Mesendoderm (in vitro differentiated cells): ENCODE results near the gene STX18.
"Not testable (repeated sequence)": the region's sequence is repeated elsewhere in the genome, so short reads cannot be mapped to it uniquely, and the experiment has no call there.

Experiments used
- DNase-seq: peaks from one replicate; pipeline ENCODE4 v3.0.0; 2013
- H2AK5ac ChIP-seq: 2 replicates; pipeline ENCODE4 v1.6.1; 2013; ENCODE audit warnings: low read length, inconsistent platforms
- H2BK120ac ChIP-seq: 2 replicates; pipeline ENCODE4 v1.6.1; 2013; ENCODE audit warnings: low read depth, mild to moderate bottlenecking, low read length, moderate library complexity, mixed read lengths
- H2BK15ac ChIP-seq: replicated peaks from 2 replicates; pipeline ENCODE4 v1.6.1; 2013; ENCODE audit warnings: low read depth, mild to moderate bottlenecking, moderate library complexity
- H2BK5ac ChIP-seq: 2 replicates; pipeline ENCODE4 v1.6.1; 2013; ENCODE audit warnings: low read length, inconsistent platforms
- H3K18ac ChIP-seq: 2 replicates; pipeline ENCODE4 v1.6.1; 2013; ENCODE audit warnings: mild to moderate bottlenecking, low read length, mixed read lengths
- H3K23ac ChIP-seq: one replicate; pipeline ENCODE4 v1.6.1; 2013; ENCODE audit warnings: low read length
- H3K27ac ChIP-seq: 2 replicates; pipeline ENCODE4 v1.5.1; 2013; ENCODE audit warnings: low read depth, mild to moderate bottlenecking, inconsistent platforms, low read length, moderate library complexity
- H3K27me3 ChIP-seq: 2 replicates; pipeline ENCODE4 v1.6.1; 2013; ENCODE audit warnings: low read length, control low read depth, mild to moderate bottlenecking, inconsistent platforms; ENCODE audit not compliant: insufficient read depth, poor library complexity
- H3K36me3 ChIP-seq: 2 replicates; pipeline ENCODE4 v1.6.1; 2013; ENCODE audit warnings: low read length, inconsistent platforms; ENCODE audit not compliant: control insufficient read depth, insufficient read depth
- H3K4ac ChIP-seq: one replicate; pipeline ENCODE4 v1.6.1; 2013; ENCODE audit warnings: low read depth, mild to moderate bottlenecking, low read length, moderate library complexity
- H3K4me1 ChIP-seq: 2 replicates; pipeline ENCODE4 v1.6.1; 2013; ENCODE audit warnings: low read depth, low read length, inconsistent platforms; ENCODE audit not compliant: control insufficient read depth
- H3K4me2 ChIP-seq: 2 replicates; pipeline ENCODE4 v1.6.1; 2013; ENCODE audit warnings: low read length
- H3K4me3 ChIP-seq: 2 replicates; pipeline ENCODE4 v1.5.1; 2013; ENCODE audit warnings: mild to moderate bottlenecking, low read length
- H3K56ac ChIP-seq: one replicate; pipeline ENCODE4 v1.6.1; 2013; ENCODE audit warnings: low read length
- H3K79me1 ChIP-seq: 2 replicates; pipeline ENCODE4 v1.6.1; 2013; ENCODE audit warnings: low read length, inconsistent platforms
- H3K79me2 ChIP-seq: 2 replicates; pipeline ENCODE4 v1.6.1; 2013; ENCODE audit warnings: mild to moderate bottlenecking, low read length; ENCODE audit not compliant: control insufficient read depth, insufficient read depth
- H3K9ac ChIP-seq: 2 replicates; pipeline ENCODE4 v1.6.1; 2013; ENCODE audit warnings: low read length, inconsistent platforms
- H4K5ac ChIP-seq: one replicate; pipeline ENCODE4 v1.6.1; 2013; ENCODE audit warnings: low read length
- H4K8ac ChIP-seq: one replicate; pipeline ENCODE4 v1.6.1; 2013; ENCODE audit warnings: low read depth, mild to moderate bottlenecking, control low read depth, low read length, moderate library complexity
- WGBS: extraction: QIAGEN DNeasy Blood & Tissue Kit; methylation state at CpG from one replicate; pipeline ENCODE4 v1.1.7; 2013; ENCODE audit warnings: low lambda C conversion rate, missing lambda C conversion rate; ENCODE audit not compliant: insufficient coverage; ENCODE audit errors: extremely low coverage; 5-methylcytosine and 5-hydroxymethylcytosine counted together

STX18 gene

GRCh38 chr4:4507923-4508322, 33.9 kb downstream of the STX18 start:
- no peaks in the 10 kb centered on the region for H3K27me3 ChIP-seq
- H3K23ac ChIP-seq, result no peak overlapping the region
- H3K4me3 ChIP-seq, result no peak overlapping the region
- H2BK120ac ChIP-seq, result no peak overlapping the region
- no peak overlapping the region for H2AK5ac ChIP-seq
- H2BK5ac ChIP-seq, result no peak overlapping the region
- no peak overlapping the region for H4K5ac ChIP-seq
- H3K4ac ChIP-seq, result no peak overlapping the region
- no peak overlapping the region for H3K9ac ChIP-seq
- H3K27ac ChIP-seq, result no peak overlapping the region
- no peak overlapping the region for H3K56ac ChIP-seq
- no peaks in the 10 kb centered on the region for H3K79me1 ChIP-seq
- H3K4me1 ChIP-seq, result peaks cover under 1% of the 10 kb centered on the region
- H2BK15ac ChIP-seq, result no peak overlapping the region
- no peak for DNase-seq
- H3K4me2 ChIP-seq, result no peak overlapping the region
- no CpG with 5 or more reads among the region's 4 CpGs for WGBS
- no peaks in the 10 kb centered on the region for H3K79me2 ChIP-seq
- no peak overlapping the region for H4K8ac ChIP-seq
- no peaks in the 10 kb centered on the region for H3K36me3 ChIP-seq
- H3K18ac ChIP-seq, result no peak overlapping the region

GRCh38 chr4:4507403-4507802, 34.4 kb downstream of the STX18 start:
- Histone ChIP-seq H3K27ac (no peak overlapping the region), H2BK5ac (no peak overlapping the region), H3K79me1 (no peaks in the 10 kb centered on the region), H3K79me2 (no peaks in the 10 kb centered on the region), H3K4me1 (peaks cover 5% of the 10 kb centered on the region), H3K4ac (no peak overlapping the region), H3K23ac (no peak overlapping the region), H3K4me2 (no peak overlapping the region), H3K56ac (no peak overlapping the region), H3K36me3 (no peaks in the 10 kb centered on the region), H3K18ac (no peak overlapping the region), H4K8ac (no peak overlapping the region), H2BK120ac (no peak overlapping the region), H3K9ac (no peak overlapping the region), H3K4me3 (no peak overlapping the region), H2AK5ac (no peak overlapping the region), H4K5ac (no peak overlapping the region), H3K27me3 (no peaks in the 10 kb centered on the region), H2BK15ac (no peak overlapping the region)
- no peak for DNase-seq
- WGBS, result no CpG with 5 or more reads among the region's 14 CpGs

- Histone ChIP-seq H3K27ac (no peak overlapping the region), H3K79me2 (no peaks in the 10 kb centered on the region), H3K23ac (no peak overlapping the region), H3K4me1 (peaks cover 5% of the 10 kb centered on the region), H2BK5ac (no peak overlapping the region), H3K36me3 (no peaks in the 10 kb centered on the region), H3K9ac (no peak overlapping the region), H3K27me3 (no peaks in the 10 kb centered on the region), H4K8ac (no peak overlapping the region), H2BK15ac (no peak overlapping the region), H3K18ac (no peak overlapping the region), H2BK120ac (no peak overlapping the region), H3K79me1 (no peaks in the 10 kb centered on the region), H3K4me3 (no peak overlapping the region), H4K5ac (no peak overlapping the region), H3K56ac (no peak overlapping the region), H3K4me2 (no peak overlapping the region), H2AK5ac (no peak overlapping the region), H3K4ac (no peak overlapping the region)
- no CpG with 5 or more reads among the region's 5 CpGs for WGBS
- DNase-seq, result no peak
Observed at GRCh38 chr4:4506961-4507360, 34.9 kb downstream of the STX18 start.

GRCh38 chr4:4505211-4505610, 36.6 kb downstream of the STX18 start:
- H2BK120ac ChIP-seq, H3K4me2 ChIP-seq, H3K4ac ChIP-seq, H2AK5ac ChIP-seq, DNase-seq, H3K4me3 ChIP-seq, H3K79me1 ChIP-seq, H3K9ac ChIP-seq, H2BK15ac ChIP-seq, H3K23ac ChIP-seq, H3K27ac ChIP-seq, H3K56ac ChIP-seq, H3K27me3 ChIP-seq, H2BK5ac ChIP-seq, H3K4me1 ChIP-seq, H3K18ac ChIP-seq, H4K5ac ChIP-seq, H3K36me3 ChIP-seq, H4K8ac ChIP-seq, H3K79me2 ChIP-seq: not testable (repeated sequence)
- WGBS, result no CpG with 5 or more reads among the region's 9 CpGs

GRCh38 chr4:4504783-4505182, 37.1 kb downstream of the STX18 start:
- Histone ChIP-seq H4K5ac (no peak overlapping the region), H3K79me2 (no peaks in the 10 kb centered on the region), H3K9ac (no peak overlapping the region), H3K79me1 (no peaks in the 10 kb centered on the region), H3K56ac (no peak overlapping the region), H3K4me2 (no peak overlapping the region), H3K4me3 (no peak overlapping the region), H2BK120ac (no peak overlapping the region), H3K4ac (no peak overlapping the region), H3K4me1 (peaks cover 5% of the 10 kb centered on the region), H3K36me3 (no peaks in the 10 kb centered on the region), H3K23ac (no peak overlapping the region), H2BK15ac (no peak overlapping the region), H3K27me3 (no peaks in the 10 kb centered on the region), H2AK5ac (no peak overlapping the region), H3K27ac (no peak overlapping the region), H3K18ac (no peak overlapping the region), H4K8ac (no peak overlapping the region), H2BK5ac (no peak overlapping the region)
- no CpG with 5 or more reads among the region's 2 CpGs for WGBS
- no peak for DNase-seq

GRCh38 chr4:4502694-4503311, 39.0 kb downstream of the STX18 start:
- DNase-seq, result peak; percentile 15

More at GRCh38 chr4:4502694-4503311, 39.0 kb downstream of the STX18 start:
- Histone ChIP-seq H3K4me1 (peaks cover 5% of the 10 kb centered on the region), H4K5ac (no peak overlapping the region), H2BK15ac (no peak overlapping the region), H3K18ac (no peak overlapping the region), H3K9ac (no peak overlapping the region), H3K27ac (no peak overlapping the region), H3K4me3 (no peak overlapping the region), H2BK120ac (no peak overlapping the region), H3K36me3 (no peaks in the 10 kb centered on the region), H3K79me2 (no peaks in the 10 kb centered on the region), H3K79me1 (no peaks in the 10 kb centered on the region), H3K23ac (no peak overlapping the region), H2BK5ac (no peak overlapping the region), H3K56ac (no peak overlapping the region), H2AK5ac (no peak overlapping the region), H3K4me2 (no peak overlapping the region), H4K8ac (no peak overlapping the region), H3K4ac (no peak overlapping the region), H3K27me3 (no peaks in the 10 kb centered on the region)
- no CpG with 5 or more reads among the region's 10 CpGs for WGBS
